OCI-LY1 (cell line): ENCODE data around the gene GPHB5.
"Not testable (repeated sequence)": the region's sequence is repeated elsewhere in the genome, so short reads cannot be mapped to it uniquely, and the experiment has no call there.

Source experiments
- H2AFZ ChIP-seq: fragments of 200-600 bp; sonication (generic), shearing (Covaris generic); 2 replicates; pipeline ENCODE4 v1.6.0; 2014; ENCODE audit warnings: antibody characterized with exemption, mild to moderate bottlenecking, low read length
- H3F3A ChIP-seq: fragments of 200-600 bp; sonication (generic), shearing (Covaris generic); 2 replicates; pipeline ENCODE4 v1.6.0; 2014; ENCODE audit warnings: mild to moderate bottlenecking, antibody characterized with exemption, low read length, moderate library complexity; ENCODE audit not compliant: insufficient read depth
- H3K27ac ChIP-seq: fragments of 200-600 bp; sonication (generic); 2 replicates; pipeline ENCODE4 v1.5.1; 2014; ENCODE audit warnings: low read length, mixed run types, mild to moderate bottlenecking, low read depth; ENCODE audit not compliant: poor library complexity, severe bottlenecking
- H3K27me3 ChIP-seq: fragments of 200-600 bp; sonication (generic); 2 replicates; pipeline ENCODE4 v1.6.0; 2014; ENCODE audit warnings: antibody characterized with exemption, mild to moderate bottlenecking, low read length, moderate library complexity; ENCODE audit not compliant: insufficient read depth
- H3K36me3 ChIP-seq: fragments of 200-600 bp; sonication (generic); 2 replicates; pipeline ENCODE4 v1.6.1; 2014; ENCODE audit warnings: mild to moderate bottlenecking, antibody characterized with exemption, low read length, moderate library complexity, mixed read lengths; ENCODE audit not compliant: insufficient read depth
- H3K4me1 ChIP-seq: fragments of 200-600 bp; sonication (generic); 2 replicates; pipeline ENCODE4 v1.5.1; 2014; ENCODE audit warnings: mild to moderate bottlenecking, low read length, moderate library complexity; ENCODE audit not compliant: insufficient read depth, severe bottlenecking
- H3K4me2 ChIP-seq: fragments of 200-600 bp; sonication (generic), shearing (Covaris generic); 2 replicates; pipeline ENCODE4 v1.6.1; 2014; ENCODE audit warnings: low read length
- H3K4me3 ChIP-seq: fragments of 200-600 bp; sonication (generic); 2 replicates; pipeline ENCODE4 v1.5.1; 2014; ENCODE audit warnings: low read length, low read depth, mild to moderate bottlenecking, mixed read lengths; ENCODE audit not compliant: poor library complexity, severe bottlenecking
- H3K79me2 ChIP-seq: fragments of 200-600 bp; shearing (Covaris generic); 2 replicates; pipeline ENCODE4 v1.6.1; 2016; ENCODE audit warnings: mixed run types, low read length, mixed read lengths; ENCODE audit not compliant: insufficient read depth
- H3K9ac ChIP-seq: fragments of 200-600 bp; sonication (generic), shearing (Covaris generic); 2 replicates; pipeline ENCODE4 v1.6.1; 2014; ENCODE audit warnings: mild to moderate bottlenecking, low read length, mixed read lengths
- H3K9me2 ChIP-seq: fragments of 200-600 bp; sonication (generic), shearing (Covaris generic); 2 replicates; pipeline ENCODE4 v1.6.1; 2014; ENCODE audit warnings: low read depth, mild to moderate bottlenecking, low read length, mixed read lengths
- H3K9me3 ChIP-seq: fragments of 200-600 bp; shearing (Covaris generic); 2 replicates; pipeline ENCODE4 v1.6.1; 2014; ENCODE audit warnings: low read length, mixed read lengths
- H4K20me1 ChIP-seq: fragments of 200-600 bp; sonication (generic), shearing (Covaris generic); 2 replicates; pipeline ENCODE4 v1.6.0; 2016; ENCODE audit warnings: mild to moderate bottlenecking, low read length; ENCODE audit not compliant: insufficient read depth
- EZH2 ChIP-seq: fragments of 200-600 bp; sonication (generic), shearing (Covaris generic); IDR thresholded peaks from 2 replicates; pipeline ENCODE4 v1.8.0; 2017; ENCODE audit warnings: borderline replicate concordance, mixed run types, mild to moderate bottlenecking, antibody characterized with exemption, low read length, moderate library complexity, mixed read lengths
- TF ChIP-seq, protein P1 (sequence below): fragments of 200-600 bp; sonication (generic), shearing (Covaris generic); IDR thresholded peaks from 2 replicates; pipeline ENCODE4 v1.5.1; 2017; ENCODE audit warnings: mild to moderate bottlenecking, antibody characterized with exemption, low read length, moderate library complexity, mixed read lengths

The GPHB5 gene

GRCh38 chr14:63286071-63286470 is 32.7 kb downstream of the GPHB5 start:
- Histone ChIP-seq H2AFZ (no peak overlapping the region), H3F3A (no peaks in the 10 kb centered on the region), H4K20me1 (no peaks in the 10 kb centered on the region), H3K36me3 (no peaks in the 10 kb centered on the region), H3K27ac (no peak overlapping the region), H3K4me1 (no peaks in the 10 kb centered on the region), H3K27me3 (no peaks in the 10 kb centered on the region), H3K4me2 (no peak overlapping the region), H3K9ac (no peak overlapping the region), H3K79me2 (no peaks in the 10 kb centered on the region), H3K9me2 (no peaks in the 10 kb centered on the region), H3K9me3 (no peaks in the 10 kb centered on the region), H3K4me3 (no peak overlapping the region)
- TF ChIP-seq, protein P1, sequence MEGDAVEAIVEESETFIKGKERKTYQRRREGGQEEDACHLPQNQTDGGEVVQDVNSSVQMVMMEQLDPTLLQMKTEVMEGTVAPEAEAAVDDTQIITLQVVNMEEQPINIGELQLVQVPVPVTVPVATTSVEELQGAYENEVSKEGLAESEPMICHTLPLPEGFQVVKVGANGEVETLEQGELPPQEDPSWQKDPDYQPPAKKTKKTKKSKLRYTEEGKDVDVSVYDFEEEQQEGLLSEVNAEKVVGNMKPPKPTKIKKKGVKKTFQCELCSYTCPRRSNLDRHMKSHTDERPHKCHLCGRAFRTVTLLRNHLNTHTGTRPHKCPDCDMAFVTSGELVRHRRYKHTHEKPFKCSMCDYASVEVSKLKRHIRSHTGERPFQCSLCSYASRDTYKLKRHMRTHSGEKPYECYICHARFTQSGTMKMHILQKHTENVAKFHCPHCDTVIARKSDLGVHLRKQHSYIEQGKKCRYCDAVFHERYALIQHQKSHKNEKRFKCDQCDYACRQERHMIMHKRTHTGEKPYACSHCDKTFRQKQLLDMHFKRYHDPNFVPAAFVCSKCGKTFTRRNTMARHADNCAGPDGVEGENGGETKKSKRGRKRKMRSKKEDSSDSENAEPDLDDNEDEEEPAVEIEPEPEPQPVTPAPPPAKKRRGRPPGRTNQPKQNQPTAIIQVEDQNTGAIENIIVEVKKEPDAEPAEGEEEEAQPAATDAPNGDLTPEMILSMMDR: no peak
- TF ChIP-seq EZH2: no peak

GRCh38 chr14:63283884-63284248 is 34.9 kb downstream of the GPHB5 start:
- H2AFZ ChIP-seq: no peak overlapping the region
- TF ChIP-seq, protein P1: no peak
- no peak for TF ChIP-seq EZH2
- no peak overlapping the region for H3K9ac ChIP-seq
- H3K4me2 ChIP-seq: no peak overlapping the region
- no peaks in the 10 kb centered on the region for H4K20me1 ChIP-seq
- H3K36me3 ChIP-seq: no peaks in the 10 kb centered on the region
- H3K4me1 ChIP-seq: no peaks in the 10 kb centered on the region
- no peaks in the 10 kb centered on the region for H3K79me2 ChIP-seq
- H3K9me2 ChIP-seq: no peaks in the 10 kb centered on the region
- no peaks in the 10 kb centered on the region for H3K9me3 ChIP-seq
- H3K27me3 ChIP-seq: no peaks in the 10 kb centered on the region
- no peak overlapping the region for H3K27ac ChIP-seq
- H3F3A ChIP-seq: no peaks in the 10 kb centered on the region
- no peak overlapping the region for H3K4me3 ChIP-seq

GRCh38 chr14:63282997-63283883 is 35.5 kb downstream of the GPHB5 start:
- Histone ChIP-seq H3K9me3 (no peaks in the 10 kb centered on the region), H3K9ac (no peak overlapping the region), H4K20me1 (no peaks in the 10 kb centered on the region), H3K9me2 (no peaks in the 10 kb centered on the region), H3K36me3 (no peaks in the 10 kb centered on the region), H3F3A (no peaks in the 10 kb centered on the region), H3K4me2 (no peak overlapping the region), H3K79me2 (no peaks in the 10 kb centered on the region), H2AFZ (no peak overlapping the region), H3K4me1 (no peaks in the 10 kb centered on the region), H3K27me3 (no peaks in the 10 kb centered on the region), H3K27ac (no peak overlapping the region), H3K4me3 (no peak overlapping the region)
- TF ChIP-seq, protein P1: no peak
- TF ChIP-seq EZH2: no peak

GRCh38 chr14:63279933-63280332 is 38.8 kb downstream of the GPHB5 start:
- H3K79me2 ChIP-seq, H3K36me3 ChIP-seq, H3K9me2 ChIP-seq, H3F3A ChIP-seq, H3K9me3 ChIP-seq, H3K27ac ChIP-seq, H2AFZ ChIP-seq, H3K4me2 ChIP-seq, H3K27me3 ChIP-seq, H4K20me1 ChIP-seq, H3K4me3 ChIP-seq, H3K9ac ChIP-seq, H3K4me1 ChIP-seq: not testable (repeated sequence)
